ENCODE measurements around the gene NDFIP1. TPM values are rescaled to one million over a fixed set of nuclear protein-coding genes. Genes with fewer than 3 reads are reported as not detected.

NDFIP1 gene
- total RNA-seq, 2 experiments from 2014 or later, result 18.7 to 33.1 TPM

DNA sequence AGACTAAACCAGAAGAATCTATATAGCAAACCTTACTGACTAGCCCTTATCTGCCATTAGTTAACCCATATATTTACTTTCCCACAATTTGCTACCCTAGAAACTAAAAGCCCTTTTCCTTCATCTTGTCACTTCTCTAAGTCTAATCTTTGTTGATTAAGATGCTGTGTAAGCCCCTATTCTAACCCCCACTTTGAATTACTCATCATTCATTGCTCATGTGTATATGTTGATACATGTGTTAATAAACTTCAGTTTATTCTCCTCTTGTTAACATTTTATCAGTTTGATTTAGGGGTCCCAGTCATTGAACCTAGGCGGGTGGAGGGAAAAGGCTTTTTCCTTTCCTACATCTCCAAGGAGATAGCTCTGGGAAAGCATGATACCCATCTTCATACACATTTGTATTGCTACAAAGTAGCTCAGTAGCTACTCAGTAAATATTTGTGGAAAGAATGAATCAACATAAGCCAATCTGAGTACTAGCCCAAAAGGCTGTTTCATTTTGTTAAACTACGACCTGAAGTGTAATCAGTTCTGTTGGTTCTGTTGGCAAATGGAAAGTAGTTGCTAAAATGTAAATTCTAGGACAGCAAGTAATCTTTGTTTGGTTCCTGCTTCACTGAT, 35.1 kb upstream of the NDFIP1 start:
- intact Hi-C loops (cut with micrococcal nuclease; ENCODE audit: unreplicated experiment), result no loop called here

DNA sequence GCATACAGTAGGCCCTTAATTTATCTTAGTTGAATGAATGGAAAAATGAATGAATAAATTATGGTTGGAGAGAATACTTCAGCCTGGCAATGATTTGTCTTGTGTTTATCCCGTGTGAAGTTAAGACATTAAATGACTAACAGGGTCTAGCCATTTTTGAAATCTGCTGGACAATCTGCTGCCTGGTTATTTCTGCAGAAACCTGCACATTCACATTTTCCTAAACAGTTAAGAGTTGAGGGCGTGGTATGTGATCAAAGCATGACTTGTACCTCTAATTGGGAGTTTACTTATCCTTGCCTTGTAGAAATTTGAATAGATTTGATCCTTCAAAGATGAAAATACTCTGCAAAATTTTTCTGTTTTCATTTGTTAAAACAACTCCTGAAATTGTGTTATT, 34.6 kb upstream of the NDFIP1 start:
- intact Hi-C loops (cut with micrococcal nuclease; ENCODE audit: unreplicated experiment), result no loop called here

More for the DNA sequence above, 35.1 kb upstream of the NDFIP1 start:
- Histone ChIP-seq H3K79me2 (ENCODE audit: insufficient read depth, low read depth, low read length) (no peaks in the 10 kb centered on the region), H3K27ac (ENCODE audit: low read depth, low read length, poor library complexity, severe bottlenecking) (no peak overlapping the region), H3K9me2 (ENCODE audit: insufficient read depth, low read length) (no peaks in the 10 kb centered on the region), H3K4me2 (ENCODE audit: low read length) (no peak overlapping the region), H3K4me3 (ENCODE audit: low read depth, low read length, poor library complexity, severe bottlenecking) (no peak overlapping the region), H4K20me1 (ENCODE audit: insufficient read depth, low read length) (no peaks in the 10 kb centered on the region), H2AFZ (ENCODE audit: low read length) (no peak overlapping the region), H3K9me3 (ENCODE audit: low read length) (no peaks in the 10 kb centered on the region), H3K4me1 (ENCODE audit: insufficient read depth, low read length, poor library complexity, severe bottlenecking) (no peaks in the 10 kb centered on the region), H3K36me3 (ENCODE audit: insufficient read depth, low read length) (no peaks in the 10 kb centered on the region)
- CTCF ChIA-PET (ENCODE audit: unreplicated experiment), result no interaction called here
- BruUV-seq (replicated peaks), result no TSS peak
- TF ChIP-seq EZH2phosphoT487 (IDR thresholded peaks at IDR 0.05; ENCODE audit: borderline replicate concordance, low read depth, low read length), result no peak
- TF ChIP-seq, protein P1, sequence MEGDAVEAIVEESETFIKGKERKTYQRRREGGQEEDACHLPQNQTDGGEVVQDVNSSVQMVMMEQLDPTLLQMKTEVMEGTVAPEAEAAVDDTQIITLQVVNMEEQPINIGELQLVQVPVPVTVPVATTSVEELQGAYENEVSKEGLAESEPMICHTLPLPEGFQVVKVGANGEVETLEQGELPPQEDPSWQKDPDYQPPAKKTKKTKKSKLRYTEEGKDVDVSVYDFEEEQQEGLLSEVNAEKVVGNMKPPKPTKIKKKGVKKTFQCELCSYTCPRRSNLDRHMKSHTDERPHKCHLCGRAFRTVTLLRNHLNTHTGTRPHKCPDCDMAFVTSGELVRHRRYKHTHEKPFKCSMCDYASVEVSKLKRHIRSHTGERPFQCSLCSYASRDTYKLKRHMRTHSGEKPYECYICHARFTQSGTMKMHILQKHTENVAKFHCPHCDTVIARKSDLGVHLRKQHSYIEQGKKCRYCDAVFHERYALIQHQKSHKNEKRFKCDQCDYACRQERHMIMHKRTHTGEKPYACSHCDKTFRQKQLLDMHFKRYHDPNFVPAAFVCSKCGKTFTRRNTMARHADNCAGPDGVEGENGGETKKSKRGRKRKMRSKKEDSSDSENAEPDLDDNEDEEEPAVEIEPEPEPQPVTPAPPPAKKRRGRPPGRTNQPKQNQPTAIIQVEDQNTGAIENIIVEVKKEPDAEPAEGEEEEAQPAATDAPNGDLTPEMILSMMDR (conservative IDR thresholded peaks at IDR 0.05; ENCODE audit: low read length), result no peak
- no peak for DNase-seq (ENCODE audit: low spot score)
- POLR2A ChIA-PET, result no interaction called here

DNA sequence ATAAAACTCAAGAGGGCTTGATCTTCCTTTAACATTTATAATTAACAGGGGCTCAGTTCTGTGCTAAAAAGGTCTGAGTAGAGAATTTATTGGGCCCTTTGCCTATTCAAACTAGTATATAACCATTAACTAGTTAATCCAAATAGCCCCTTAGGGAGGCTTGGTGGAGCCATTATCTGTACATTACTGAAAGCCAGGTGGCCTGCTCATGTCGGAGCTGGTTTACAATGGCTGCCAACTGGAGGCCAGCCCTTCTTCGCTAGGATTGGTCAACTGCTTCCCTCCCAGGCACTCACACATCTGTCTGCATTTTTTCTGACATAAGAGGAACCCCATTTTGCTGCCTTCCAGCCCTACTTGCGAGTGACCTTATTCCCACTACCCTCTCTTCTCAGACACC, 30.4 kb upstream of the NDFIP1 start:
- Histone ChIP-seq H3K9me2 (ENCODE audit: insufficient read depth, low read length) (no peaks in the 10 kb centered on the region), H3K4me2 (ENCODE audit: low read length) (no peak overlapping the region), H3K9me3 (ENCODE audit: low read length) (no peaks in the 10 kb centered on the region), H3K27ac (ENCODE audit: low read depth, low read length, poor library complexity, severe bottlenecking) (no peak overlapping the region), H3K4me3 (ENCODE audit: low read depth, low read length, poor library complexity, severe bottlenecking) (no peak overlapping the region), H3K4me1 (ENCODE audit: insufficient read depth, low read length, poor library complexity, severe bottlenecking) (no peaks in the 10 kb centered on the region), H4K20me1 (ENCODE audit: insufficient read depth, low read length) (no peaks in the 10 kb centered on the region), H3K79me2 (ENCODE audit: insufficient read depth, low read depth, low read length) (no peaks in the 10 kb centered on the region), H2AFZ (ENCODE audit: low read length) (no peak overlapping the region), H3K36me3 (ENCODE audit: insufficient read depth, low read length) (no peaks in the 10 kb centered on the region)
- DNase-seq (ENCODE audit: low spot score), result no peak
- intact Hi-C loops (cut with micrococcal nuclease; ENCODE audit: unreplicated experiment), result no loop called here
- ChIA-PET POLR2A (no interaction called here), CTCF (ENCODE audit: unreplicated experiment) (no interaction called here)
- TF ChIP-seq EZH2phosphoT487 (IDR thresholded peaks at IDR 0.05; ENCODE audit: borderline replicate concordance, low read depth, low read length), result no peak
- TF ChIP-seq, protein P1 (conservative IDR thresholded peaks at IDR 0.05; ENCODE audit: low read length), result no peak
- no TSS peak for BruUV-seq (replicated peaks)

More for the DNA sequence above, 34.6 kb upstream of the NDFIP1 start:
- no TSS peak for BruUV-seq (replicated peaks)
- Histone ChIP-seq H3K27ac (ENCODE audit: low read depth, low read length, poor library complexity, severe bottlenecking) (no peak overlapping the region), H3K36me3 (ENCODE audit: insufficient read depth, low read length) (no peaks in the 10 kb centered on the region), H3K4me2 (ENCODE audit: low read length) (no peak overlapping the region), H3K9me3 (ENCODE audit: low read length) (no peaks in the 10 kb centered on the region), H2AFZ (ENCODE audit: low read length) (no peak overlapping the region), H3K4me3 (ENCODE audit: low read depth, low read length, poor library complexity, severe bottlenecking) (no peak overlapping the region), H4K20me1 (ENCODE audit: insufficient read depth, low read length) (no peaks in the 10 kb centered on the region), H3K9me2 (ENCODE audit: insufficient read depth, low read length) (no peaks in the 10 kb centered on the region), H3K4me1 (ENCODE audit: insufficient read depth, low read length, poor library complexity, severe bottlenecking) (no peaks in the 10 kb centered on the region), H3K79me2 (ENCODE audit: insufficient read depth, low read depth, low read length) (no peaks in the 10 kb centered on the region)
- no peak for DNase-seq (ENCODE audit: low spot score)
- ChIA-PET CTCF (ENCODE audit: unreplicated experiment) (no interaction called here), POLR2A (no interaction called here)
- no peak for TF ChIP-seq EZH2phosphoT487 (IDR thresholded peaks at IDR 0.05; ENCODE audit: borderline replicate concordance, low read depth, low read length)
- TF ChIP-seq, protein P1 (conservative IDR thresholded peaks at IDR 0.05; ENCODE audit: low read length), result no peak
